Tongue (tissue), 2 donors: ENCODE measurements around the gene HNRNPM. TPM values are rescaled to one million over a fixed set of nuclear protein-coding genes. Genes with fewer than 3 reads are reported as not detected.
"Not testable (repeated sequence)": the region's sequence is repeated elsewhere in the genome, so short reads cannot be mapped to it uniquely, and the experiment has no call there.

Source experiments
- DNase-seq: peaks from one replicate; pipeline ENCODE4 v3.0.0-alpha.2; 2015
- total RNA-seq: library from RNA; depleted of rRNA; stranded (reverse); fragments of >200 nt; gene quantifications from one replicate; pipeline ENCODE4 v1.2.3, GENCODE V29; 2014

Gene HNRNPM
- 125 TPM for total RNA-seq

GRCh38 chr19:8444677-8445487, at the start of gene HNRNPM:
Gene HNRNPM (plus strand): TSS chr19:8444975. CDS start chr19:8444999, 24 bp downstream.
- peak; percentile 99 for DNase-seq

GRCh38 chr19:8395621-8396082, 49.1 kb upstream of the HNRNPM start:
- DNase-seq, result no peak

- no peak for DNase-seq
These were observed 48.6 kb upstream of the HNRNPM start for GRCh38 chr19:8396185-8396562.

GRCh38 chr19:8396563-8397203, 48.1 kb upstream of the HNRNPM start:
- peak; percentile 57 for DNase-seq

- DNase-seq, result no peak
These were observed 47.5 kb upstream of the HNRNPM start for GRCh38 chr19:8397271-8397670.

- no peak for DNase-seq
These were observed 46.9 kb upstream of the HNRNPM start for GRCh38 chr19:8397746-8398310.

- no peak for DNase-seq
These were observed 46.4 kb upstream of the HNRNPM start for GRCh38 chr19:8398311-8398771.

GRCh38 chr19:8399681-8400188, 45.0 kb upstream of the HNRNPM start:
- no peak for DNase-seq

GRCh38 chr19:8401981-8402411, 42.8 kb upstream of the HNRNPM start:
- DNase-seq, result no peak

GRCh38 chr19:8403098-8403819, 41.5 kb upstream of the HNRNPM start:
- no peak for DNase-seq

GRCh38 chr19:8403820-8404109, 41.0 kb upstream of the HNRNPM start:
- no peak for DNase-seq

- DNase-seq, result no peak
These were observed 40.2 kb upstream of the HNRNPM start for GRCh38 chr19:8404391-8405151.

GRCh38 chr19:8410718-8411117, 34.1 kb upstream of the HNRNPM start:
- not testable (repeated sequence) for DNase-seq

GRCh38 chr19:8412783-8413628, 31.8 kb upstream of the HNRNPM start, which contains the start of gene MARCHF2:
Gene MARCHF2 (plus strand): TSS chr19:8413305. CDS start chr19:8421841, 8,536 bp downstream.
- peak; percentile 98 for DNase-seq

- DNase-seq, result no peak
These were observed 31.2 kb upstream of the HNRNPM start for GRCh38 chr19:8413629-8413995.

GRCh38 chr19:8416796-8417195, 28.0 kb upstream of the HNRNPM start:
- DNase-seq, result no peak

GRCh38 chr19:8421484-8422461, 23.0 kb upstream of the HNRNPM start:
- no peak for DNase-seq

- peak; percentile 88 for DNase-seq
These were observed 21.0 kb upstream of the HNRNPM start for GRCh38 chr19:8423817-8424223.

- not testable (repeated sequence) for DNase-seq
These were observed 19.4 kb upstream of the HNRNPM start for GRCh38 chr19:8425331-8425730.
